ENCODE measurements around the gene MAP7. TPM values are rescaled to one million over a fixed set of nuclear protein-coding genes. Genes with fewer than 3 reads are reported as not detected.

Gene MAP7
- total and polyA plus RNA-seq, 2 experiments from 2014 or later = 44.7 to 49.2 TPM

GRCh38 chr6:136567688-136568087, 17.5 kb upstream of the MAP7 start:
- H3K27me3 ChIP-seq (ENCODE audit: insufficient read depth) = no peaks in the 10 kb centered on the region
- H4K20me1 ChIP-seq (replicated peaks; ENCODE audit: insufficient read depth) = no peaks in the 10 kb centered on the region
- H3K4me1 ChIP-seq (ENCODE audit: insufficient read depth) = peaks cover 5% of the 10 kb centered on the region; the same call in 1 of the 2 replicates
- H2AFZ ChIP-seq = no peak overlapping the region
- peaks cover 30% of the 10 kb centered on the region for H3K9me3 Mint-ChIP-seq
- no peak overlapping the region for H3K4me2 ChIP-seq
- peaks cover 23% of the 10 kb centered on the region for H3K36me3 Mint-ChIP-seq (ENCODE audit: low read depth)
- no peak for ATAC-seq
- peaks cover 6% of the 10 kb centered on the region; the same call in 1 of the 2 replicates for H3K9me2 ChIP-seq (ENCODE audit: insufficient read depth)
- peaks cover 2% of the 10 kb centered on the region for H3K27me3 Mint-ChIP-seq (ENCODE audit: insufficient read depth, low read depth, poor library complexity)
- H3F3A ChIP-seq (replicated peaks; ENCODE audit: low read depth) = no peaks in the 10 kb centered on the region
- H3K79me2 ChIP-seq (replicated peaks; ENCODE audit: insufficient read depth) = no peaks in the 10 kb centered on the region
- peaks cover 13% of the 10 kb centered on the region for H3K36me3 ChIP-seq (ENCODE audit: insufficient read depth)
- H3K4me3 Mint-ChIP-seq = no peak overlapping the region
- TF ChIP-seq EZH2 (IDR thresholded peaks at IDR 0.05; ENCODE audit: low read depth, unreplicated experiment) (no peak), ZNF331 (CRISPR knock-in tag; IDR thresholded peaks at IDR 0.05; ENCODE audit: low read depth) (no peak), ETS1 (IDR thresholded peaks at IDR 0.05) (no peak), NANOG (IDR thresholded peaks at IDR 0.05; ENCODE audit: borderline replicate concordance) (no peak), JUNB (IDR thresholded peaks at IDR 0.05; ENCODE audit: unreplicated experiment) (no peak)
- H3K27ac Mint-ChIP-seq = no peak overlapping the region
- H3K4me1 Mint-ChIP-seq = no peaks in the 10 kb centered on the region; the same call in 2 of the 3 replicates
- H3K4me3 ChIP-seq = no peak overlapping the region
- DNase-seq (ENCODE audit: low spot score) = no peak
- H3K27ac ChIP-seq (ENCODE audit: low read depth) = no peak overlapping the region

- Mint-ChIP-seq H3K9me3 (peaks cover 27% of the 10 kb centered on the region), H3K27me3 (ENCODE audit: insufficient read depth, low read depth, poor library complexity) (peaks cover 1% of the 10 kb centered on the region), H3K4me3 (no peak overlapping the region)
- TF ChIP-seq NANOG (IDR thresholded peaks at IDR 0.05; ENCODE audit: borderline replicate concordance) (no peak), POLR2AphosphoS5 (IDR thresholded peaks at IDR 0.05; ENCODE audit: low read depth) (no peak), EZH2 (IDR thresholded peaks at IDR 0.05; ENCODE audit: low read depth, unreplicated experiment) (no peak), ZNF462 (CRISPR knock-in tag; IDR thresholded peaks at IDR 0.05) (no peak), ETS1 (IDR thresholded peaks at IDR 0.05) (no peak), EZH2phosphoT487 (IDR thresholded peaks at IDR 0.05; ENCODE audit: unreplicated experiment) (no peak), STAT1 (IDR thresholded peaks at IDR 0.05; ENCODE audit: unreplicated experiment) (no peak), CTCF (conservative IDR thresholded peaks at IDR 0.05; ENCODE audit: low read depth in 2 of 2) (no peak), CREB1 (CRISPR knock-in tag; IDR thresholded peaks at IDR 0.05; ENCODE audit: low read depth) (no peak), ZNF331 (CRISPR knock-in tag; IDR thresholded peaks at IDR 0.05; ENCODE audit: low read depth) (no peak)
These were observed 16.6 kb upstream of the MAP7 start for GRCh38 chr6:136566851-136567250.

More at GRCh38 chr6:136566851-136567250, 16.6 kb upstream of the MAP7 start:
- Histone ChIP-seq H2AFZ (no peak overlapping the region), H3K4me2 (no peak overlapping the region), H3K4me3 (no peak overlapping the region), H3K27ac (ENCODE audit: low read depth) (no peak overlapping the region), H3K4me1 (ENCODE audit: insufficient read depth) (peaks cover 5% of the 10 kb centered on the region; the same call in 1 of the 2 replicates), H3K36me3 (ENCODE audit: insufficient read depth) (peaks cover 12% of the 10 kb centered on the region), H3K79me2 (replicated peaks; ENCODE audit: insufficient read depth) (no peaks in the 10 kb centered on the region), H3K27me3 (ENCODE audit: insufficient read depth) (no peaks in the 10 kb centered on the region), H4K20me1 (replicated peaks; ENCODE audit: insufficient read depth) (no peaks in the 10 kb centered on the region), H3K9me2 (ENCODE audit: insufficient read depth) (peaks cover 6% of the 10 kb centered on the region; the same call in 1 of the 2 replicates), H3F3A (replicated peaks; ENCODE audit: low read depth) (no peaks in the 10 kb centered on the region)
- ATAC-seq = no peak
- DNase-seq (ENCODE audit: low spot score) = no peak
- peaks cover 22% of the 10 kb centered on the region for H3K36me3 Mint-ChIP-seq (ENCODE audit: low read depth)
- no peaks in the 10 kb centered on the region; the same call in 2 of the 3 replicates for H3K4me1 Mint-ChIP-seq
- H3K27ac Mint-ChIP-seq = no peak overlapping the region
